DMS79 treated with DMSO at 0.1 percent for 48 hours (cell line): Measurements from ENCODE around the gene FIGN.
A peak's percentile ranks its signal among the peaks of the same experiment; 100 is the strongest.

Experiments
- DNase-seq: peaks from one replicate; lab custom pipeline; 2025; lab: John Stamatoyannopoulos, UW

FIGN gene

GRCh38 chr2:163735685-163736432 lies at the start of gene FIGN:
TSS of gene FIGN (minus strand) at chr2:163736008. CDS start at chr2:163734927, 1,081 bp downstream.
- peak; percentile 66 for DNase-seq

- no peak for DNase-seq
Observed at GRCh38 chr2:163785162-163785561, 49.4 kb upstream of the FIGN start.

GRCh38 chr2:163779970-163780597 lies 44.3 kb upstream of the FIGN start:
- peak; percentile 4 for DNase-seq

GRCh38 chr2:163778045-163778781 lies 42.4 kb upstream of the FIGN start:
- no peak for DNase-seq

GRCh38 chr2:163775304-163775703 lies 39.5 kb upstream of the FIGN start:
- DNase-seq, result no peak

- DNase-seq, result no peak
Observed at GRCh38 chr2:163774862-163775261, 39.1 kb upstream of the FIGN start.

GRCh38 chr2:163773276-163773675 lies 37.5 kb upstream of the FIGN start:
- no peak for DNase-seq

- no peak for DNase-seq
Observed at GRCh38 chr2:163771596-163771995, 35.8 kb upstream of the FIGN start.

- DNase-seq, result no peak
Observed at GRCh38 chr2:163768881-163769695, 33.3 kb upstream of the FIGN start.

- no peak for DNase-seq
Observed at GRCh38 chr2:163767097-163767496, 31.3 kb upstream of the FIGN start.

- DNase-seq, result no peak
Observed at GRCh38 chr2:163764566-163764965, 28.8 kb upstream of the FIGN start.

- no peak for DNase-seq
Observed at GRCh38 chr2:163759013-163759412, 23.2 kb upstream of the FIGN start.

GRCh38 chr2:163757814-163758213 lies 22.0 kb upstream of the FIGN start:
- no peak for DNase-seq

GRCh38 chr2:163756588-163756987 lies 20.8 kb upstream of the FIGN start:
- DNase-seq, result no peak

GRCh38 chr2:163755366-163755765 lies 19.6 kb upstream of the FIGN start:
- DNase-seq, result no peak

- no peak for DNase-seq
Observed at GRCh38 chr2:163753726-163754125, 17.9 kb upstream of the FIGN start.

GRCh38 chr2:163752267-163752666 lies 16.5 kb upstream of the FIGN start:
- no peak for DNase-seq

- DNase-seq, result no peak
Observed at GRCh38 chr2:163751696-163752095, 15.9 kb upstream of the FIGN start.

- no peak for DNase-seq
Observed at GRCh38 chr2:163748420-163748819, 12.6 kb upstream of the FIGN start.

GRCh38 chr2:163741435-163741834 lies 5.6 kb upstream of the FIGN start:
- no peak for DNase-seq

GRCh38 chr2:163737563-163737962 lies 1.8 kb upstream of the FIGN start:
- DNase-seq, result no peak

- DNase-seq, result no peak
Observed at GRCh38 chr2:163737190-163737439, 1.3 kb upstream of the FIGN start.
